ENCODE results near the gene GTPBP8. TPM values are rescaled to one million over a fixed set of nuclear protein-coding genes. Genes with fewer than 3 reads are reported as not detected.

The GTPBP8 gene
- total RNA-seq, 2 experiments from 2014 or later, result 26.6 to 31.6 TPM

GRCh38 chr3:112976953-112977352, 13.8 kb upstream of the GTPBP8 start:
- no peaks in the 10 kb centered on the region for H3K36me3 Mint-ChIP-seq
- peak overlapping the region; percentile 49 for H3K27ac Mint-ChIP-seq
- H3K9me3 Mint-ChIP-seq, result no peaks in the 10 kb centered on the region
- H3K4me3 Mint-ChIP-seq, result no peak overlapping the region
- no peak for DNase-seq
- H3K27me3 Mint-ChIP-seq, result no peaks in the 10 kb centered on the region
- peaks cover 57% of the 10 kb centered on the region for H3K4me1 Mint-ChIP-seq

DNA sequence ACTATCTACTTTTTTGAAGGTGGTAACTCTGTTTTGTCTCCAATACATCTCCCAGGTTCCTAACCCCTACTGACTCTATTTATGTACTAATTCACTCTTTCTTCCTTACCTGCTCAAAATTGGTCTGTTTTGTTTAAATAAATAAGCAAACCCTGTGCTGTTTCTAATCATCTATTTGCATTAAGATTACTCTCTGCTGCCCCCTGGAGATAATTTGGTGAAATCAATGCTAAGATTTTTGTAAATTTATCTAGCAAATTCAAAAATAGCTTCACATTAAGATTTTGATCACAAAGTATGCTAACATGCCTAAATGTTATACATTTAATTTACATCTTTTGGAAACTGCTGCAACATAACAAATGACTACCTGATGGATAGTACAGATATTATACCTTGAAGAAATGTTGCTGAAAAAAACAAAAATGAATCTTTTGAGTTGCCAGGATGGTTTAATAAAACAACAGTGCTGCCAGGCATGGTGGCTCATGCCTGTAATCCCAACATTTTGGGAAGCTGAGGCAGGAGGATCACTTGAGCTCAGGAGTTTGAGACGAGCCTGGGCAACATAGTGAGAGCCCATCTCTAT, 11.4 kb upstream of the GTPBP8 start:
- no peaks in the 10 kb centered on the region for H3K36me3 Mint-ChIP-seq
- no peak overlapping the region for H3K27ac Mint-ChIP-seq
- no peaks in the 10 kb centered on the region for H3K9me3 Mint-ChIP-seq
- no peak overlapping the region for H3K4me3 Mint-ChIP-seq
- no peak for DNase-seq
- no peaks in the 10 kb centered on the region for H3K27me3 Mint-ChIP-seq
- H3K4me1 Mint-ChIP-seq, result peaks cover 41% of the 10 kb centered on the region

GRCh38 chr3:112980080-112980479, 10.7 kb upstream of the GTPBP8 start:
- Mint-ChIP-seq H3K9me3 (no peaks in the 10 kb centered on the region), H3K4me3 (no peak overlapping the region), H3K27me3 (no peaks in the 10 kb centered on the region), H3K36me3 (no peaks in the 10 kb centered on the region), H3K4me1 (peaks cover 39% of the 10 kb centered on the region), H3K27ac (no peak overlapping the region)
- no peak for DNase-seq

DNA sequence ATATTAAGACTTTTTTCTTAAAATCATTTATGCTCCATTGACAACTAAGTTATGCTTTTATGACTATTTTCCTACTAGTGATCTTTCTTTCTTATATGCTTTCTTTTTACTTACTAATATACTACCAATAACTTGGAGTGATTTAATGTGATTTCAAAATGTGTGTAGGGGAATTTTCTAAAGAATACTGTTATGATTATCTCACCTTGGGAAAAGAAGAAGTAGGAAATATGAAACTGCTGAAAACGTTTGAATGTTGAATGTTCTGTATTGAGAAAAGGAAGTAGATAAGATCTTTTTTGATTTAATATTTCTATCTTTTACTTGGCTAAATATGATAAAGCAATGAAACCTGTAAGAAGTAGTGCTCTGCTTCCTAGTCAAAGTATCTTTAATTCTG, 8.1 kb upstream of the GTPBP8 start:
- H3K36me3 Mint-ChIP-seq, result no peaks in the 10 kb centered on the region
- no peak for DNase-seq
- H3K27ac Mint-ChIP-seq, result no peak overlapping the region
- no peaks in the 10 kb centered on the region for H3K27me3 Mint-ChIP-seq
- no peaks in the 10 kb centered on the region for H3K9me3 Mint-ChIP-seq
- peaks cover 22% of the 10 kb centered on the region for H3K4me1 Mint-ChIP-seq
- no peak overlapping the region for H3K4me3 Mint-ChIP-seq

- no peaks in the 10 kb centered on the region for H3K27me3 Mint-ChIP-seq
- DNase-seq, result no peak
- no peaks in the 10 kb centered on the region for H3K9me3 Mint-ChIP-seq
- peaks cover 17% of the 10 kb centered on the region for H3K4me1 Mint-ChIP-seq
- H3K4me3 Mint-ChIP-seq, result no peak overlapping the region
- H3K27ac Mint-ChIP-seq, result no peak overlapping the region
- H3K36me3 Mint-ChIP-seq, result no peaks in the 10 kb centered on the region
These were observed 6.3 kb upstream of the GTPBP8 start for GRCh38 chr3:112984485-112984884.

GRCh38 chr3:112987710-112988334, 3.0 kb upstream of the GTPBP8 start:
- H3K36me3 Mint-ChIP-seq, result no peaks in the 10 kb centered on the region
- H3K27ac Mint-ChIP-seq, result no peak overlapping the region
- H3K4me3 Mint-ChIP-seq, result no peak overlapping the region
- DNase-seq, result no peak
- H3K27me3 Mint-ChIP-seq, result no peaks in the 10 kb centered on the region
- no peaks in the 10 kb centered on the region for H3K9me3 Mint-ChIP-seq
- H3K4me1 Mint-ChIP-seq, result peaks cover 29% of the 10 kb centered on the region

- Mint-ChIP-seq H3K4me3 (no peak overlapping the region), H3K4me1 (peaks cover 52% of the 10 kb centered on the region), H3K9me3 (no peaks in the 10 kb centered on the region), H3K36me3 (peaks cover 22% of the 10 kb centered on the region), H3K27ac (no peak overlapping the region), H3K27me3 (no peaks in the 10 kb centered on the region)
- no peak for DNase-seq
These were observed 5.0 kb downstream of the GTPBP8 start for GRCh38 chr3:112995800-112996199.

DNA sequence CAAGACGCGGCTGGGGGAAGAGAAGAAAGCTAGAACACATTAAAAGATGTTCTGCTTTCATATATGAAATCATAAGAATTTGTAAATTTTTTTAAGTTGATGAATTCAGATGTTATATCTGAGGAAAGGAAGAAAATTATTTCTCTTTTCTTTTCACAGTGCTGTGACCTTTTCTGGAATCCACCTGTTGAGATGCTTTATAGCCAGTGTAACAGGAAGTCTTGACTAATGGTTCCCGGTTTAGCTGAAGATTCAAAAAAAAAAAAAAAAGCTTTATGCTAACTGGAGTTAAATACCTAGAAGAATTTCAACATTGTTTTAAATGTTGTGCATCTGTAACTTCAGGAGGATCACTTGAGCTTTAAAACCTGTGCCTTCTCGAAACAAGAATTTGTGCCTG, 9.9 kb downstream of the GTPBP8 start:
- Mint-ChIP-seq H3K9me3 (no peaks in the 10 kb centered on the region), H3K4me3 (no peak overlapping the region), H3K4me1 (peaks cover 58% of the 10 kb centered on the region), H3K27me3 (no peaks in the 10 kb centered on the region), H3K27ac (peak overlapping the region; percentile 86), H3K36me3 (peaks cover 49% of the 10 kb centered on the region)
- DNase-seq, result no peak

DNA sequence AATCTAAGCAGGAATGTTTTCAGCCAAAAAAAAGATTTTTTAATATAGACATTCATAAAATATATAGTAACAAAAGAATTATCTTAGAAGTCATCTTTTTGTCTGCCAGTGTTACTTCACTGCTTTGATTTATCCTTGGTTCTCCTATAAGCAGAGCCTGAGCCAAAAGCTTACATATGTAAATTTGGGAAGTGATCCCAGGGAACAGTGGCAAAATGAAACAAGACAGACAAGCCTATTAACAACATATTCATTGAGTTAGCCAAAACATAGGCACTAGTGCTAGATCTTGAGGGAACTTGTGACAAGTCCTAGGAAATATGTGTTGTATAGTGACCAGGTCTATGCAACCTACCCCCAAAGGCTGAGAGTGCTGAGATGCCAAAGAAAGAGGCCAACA, 11.3 kb downstream of the GTPBP8 start:
- Mint-ChIP-seq H3K4me3 (no peak overlapping the region), H3K36me3 (peaks cover 60% of the 10 kb centered on the region), H3K9me3 (no peaks in the 10 kb centered on the region), H3K27me3 (no peaks in the 10 kb centered on the region), H3K27ac (peak overlapping the region; percentile 75), H3K4me1 (peaks cover 67% of the 10 kb centered on the region)
- DNase-seq, result no peak

GRCh38 chr3:113002679-113003078, 11.9 kb downstream of the GTPBP8 start:
- no peak overlapping the region for H3K4me3 Mint-ChIP-seq

GRCh38 chr3:113005611-113006010, 14.8 kb downstream of the GTPBP8 start:
- peaks cover 78% of the 10 kb centered on the region for H3K36me3 Mint-ChIP-seq
- H3K4me3 Mint-ChIP-seq, result peak overlapping the region; percentile 70
- peaks cover 78% of the 10 kb centered on the region for H3K4me1 Mint-ChIP-seq
- peak overlapping the region; percentile 95 for H3K27ac Mint-ChIP-seq
- no peaks in the 10 kb centered on the region for H3K9me3 Mint-ChIP-seq
- no peaks in the 10 kb centered on the region for H3K27me3 Mint-ChIP-seq
- no peak for DNase-seq

More at GRCh38 chr3:113002679-113003078, 11.9 kb downstream of the GTPBP8 start:
- Mint-ChIP-seq H3K9me3 (no peaks in the 10 kb centered on the region), H3K36me3 (peaks cover 64% of the 10 kb centered on the region), H3K4me1 (peaks cover 72% of the 10 kb centered on the region), H3K27me3 (no peaks in the 10 kb centered on the region), H3K27ac (peak overlapping the region; percentile 75)
- DNase-seq, result peak; percentile 27

DNA sequence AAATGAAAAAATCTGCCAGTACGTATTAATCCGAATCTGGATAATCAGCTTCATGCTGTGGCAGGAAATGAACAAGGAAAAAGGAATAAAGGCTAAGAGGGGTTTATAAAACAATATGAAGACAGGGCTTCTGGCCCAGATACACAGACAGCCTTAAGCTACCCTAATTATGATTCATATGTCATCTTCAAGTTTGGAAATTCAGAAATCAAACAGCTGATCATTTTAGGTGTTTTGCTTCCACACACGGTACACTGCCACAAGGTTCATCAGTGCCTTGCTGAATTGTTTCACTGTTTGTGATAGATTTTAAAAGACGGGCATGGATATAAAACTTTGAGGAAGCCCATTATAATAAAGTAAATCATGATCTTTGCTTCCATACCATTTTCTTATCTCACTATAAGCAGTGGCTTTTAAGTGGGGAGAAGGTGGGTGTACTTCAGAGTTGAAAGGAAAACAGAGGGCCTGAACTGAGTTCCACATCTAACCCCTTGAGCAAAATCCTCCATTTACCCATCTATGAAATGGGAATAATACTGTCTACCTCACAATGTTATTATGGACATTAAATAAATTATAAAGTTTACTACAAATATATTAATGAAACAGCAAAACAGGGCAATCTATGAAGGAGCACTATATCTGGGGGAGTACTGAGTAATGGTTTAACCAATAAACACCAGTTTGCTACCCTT, 15.7 kb downstream of the GTPBP8 start:
- Mint-ChIP-seq H3K27ac (peak overlapping the region; percentile 95), H3K27me3 (no peaks in the 10 kb centered on the region), H3K36me3 (peaks cover 77% of the 10 kb centered on the region), H3K4me1 (peaks cover 77% of the 10 kb centered on the region), H3K9me3 (no peaks in the 10 kb centered on the region), H3K4me3 (peak overlapping the region; percentile 70)
- no peak for DNase-seq

DNA sequence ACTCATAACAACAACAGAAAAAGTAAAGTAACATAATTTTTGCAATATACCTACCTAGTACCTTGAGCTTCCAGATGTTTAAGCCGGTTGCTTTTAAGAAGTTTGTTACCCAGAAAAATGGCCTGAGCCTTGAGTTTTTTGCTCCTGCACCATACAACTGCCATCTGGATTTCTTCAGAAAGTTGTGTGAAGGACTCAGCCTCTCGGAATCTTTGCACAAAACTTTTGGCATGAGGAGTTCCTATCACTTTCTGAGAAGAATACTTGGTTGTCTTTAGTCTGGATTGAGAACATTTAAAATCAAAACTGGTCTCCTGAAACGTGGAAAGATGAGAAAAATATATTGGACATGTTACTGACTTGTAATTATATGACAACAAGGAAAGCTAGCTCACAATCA, 17.3 kb downstream of the GTPBP8 start:
- Mint-ChIP-seq H3K36me3 (peaks cover 74% of the 10 kb centered on the region), H3K4me1 (peaks cover 75% of the 10 kb centered on the region), H3K4me3 (no peak overlapping the region), H3K27ac (peak overlapping the region; percentile 56), H3K27me3 (no peaks in the 10 kb centered on the region), H3K9me3 (no peaks in the 10 kb centered on the region)
- no peak for DNase-seq

GRCh38 chr3:113013593-113013992, 22.8 kb downstream of the GTPBP8 start:
- H3K36me3 Mint-ChIP-seq, result peaks cover 65% of the 10 kb centered on the region
- peak overlapping the region; percentile 72 for H3K27ac Mint-ChIP-seq
- peaks cover 66% of the 10 kb centered on the region for H3K4me1 Mint-ChIP-seq
- no peak overlapping the region for H3K4me3 Mint-ChIP-seq
- H3K27me3 Mint-ChIP-seq, result no peaks in the 10 kb centered on the region
- no peak for DNase-seq
- no peaks in the 10 kb centered on the region for H3K9me3 Mint-ChIP-seq

DNA sequence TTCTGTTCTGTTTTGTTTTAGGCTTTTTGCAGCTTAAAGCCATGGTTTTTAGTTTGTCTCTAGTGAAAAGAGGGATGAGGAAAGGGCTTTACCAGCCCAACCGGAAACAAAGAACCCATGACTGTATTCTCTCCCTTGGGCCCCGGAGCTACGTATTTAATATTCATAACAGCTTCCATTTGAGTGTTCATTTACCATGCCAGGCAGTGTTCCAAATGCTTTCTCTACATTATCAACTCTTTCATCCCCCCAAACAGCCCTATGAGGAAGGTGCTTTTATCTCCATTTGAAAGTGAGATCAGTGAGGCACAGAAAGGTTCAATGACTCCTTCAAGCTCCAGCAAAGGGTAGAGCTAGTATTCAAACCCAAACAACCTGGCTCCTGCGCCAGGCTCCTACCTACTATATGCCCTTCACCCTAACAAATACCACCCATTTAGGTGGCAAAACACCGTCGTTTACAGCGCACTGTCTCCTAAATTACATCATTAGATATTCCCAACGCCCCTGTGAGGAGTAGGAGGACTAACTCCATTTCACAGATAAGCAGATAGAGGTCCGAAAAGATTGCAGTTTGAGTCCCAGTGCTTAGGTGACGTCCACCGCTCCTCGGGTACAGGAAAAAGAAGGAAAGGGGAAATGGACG, 27.9 kb downstream of the GTPBP8 start:
- Mint-ChIP-seq H3K4me3 (peak overlapping the region; percentile 93), H3K27me3 (no peaks in the 10 kb centered on the region), H3K36me3 (peaks cover 46% of the 10 kb centered on the region), H3K9me3 (peaks cover 2% of the 10 kb centered on the region), H3K4me1 (peaks cover 52% of the 10 kb centered on the region), H3K27ac (peak overlapping the region; percentile 95)
- DNase-seq, result no peak

Data from activated naive CD8-positive, alpha-beta T cell treated with anti-CD3 and anti-CD28 coated beads for 36 hours (primary cell).